IMR-90 (cell line): ENCODE results near the gene TCFL5.

Experiments used
- BHLHE40 ChIP-seq: fragments of 150-350 bp; IDR thresholded peaks from 2 replicates; pipeline ENCODE4 v1.6.1; 2016; ENCODE audit warnings: mild to moderate bottlenecking, low read depth, low read length
- CEBPB ChIP-seq: IDR thresholded peaks from 2 replicates; pipeline ENCODE4 v1.6.1; 2012; ENCODE audit warnings: low read depth, low read length, improper control_type of control experiment
- CTCF ChIP-seq: conservative IDR thresholded peaks from 2 replicates; pipeline ENCODE4 v1.5.1; 2012; ENCODE audit warnings: mild to moderate bottlenecking, low read depth, low read length, improper control_type of control experiment
- ELK1 ChIP-seq: fragments of 150-350 bp; IDR thresholded peaks from 2 replicates; pipeline ENCODE4 v1.6.1; 2016; ENCODE audit warnings: low read depth, mild to moderate bottlenecking, low read length, moderate library complexity, borderline replicate concordance
- MAZ ChIP-seq: IDR thresholded peaks from 2 replicates; pipeline ENCODE4 v1.6.1; 2012; ENCODE audit warnings: low read depth, mild to moderate bottlenecking, low read length, improper control_type of control experiment, moderate library complexity, borderline replicate concordance
- NFE2L2 ChIP-seq: fragments of 150-350 bp; IDR thresholded peaks from 2 replicates; pipeline ENCODE4 v1.6.1; 2016; ENCODE audit warnings: low read depth, mild to moderate bottlenecking, low read length
- POLR2A ChIP-seq: IDR thresholded peaks from 2 replicates; pipeline ENCODE4 v1.6.1; 2012; ENCODE audit warnings: mild to moderate bottlenecking, low read depth, low read length
- RCOR1 ChIP-seq: IDR thresholded peaks from 2 replicates; pipeline ENCODE4 v1.6.1; 2012; ENCODE audit warnings: mild to moderate bottlenecking, low read length, improper control_type of control experiment; ENCODE audit not compliant: insufficient replicate concordance
- RFX5 ChIP-seq: IDR thresholded peaks from 2 replicates; pipeline ENCODE4 v1.8.0; 2012; ENCODE audit warnings: low read depth, mild to moderate bottlenecking, low read length, moderate library complexity
- SMC3 ChIP-seq: fragments of 150-350 bp; IDR thresholded peaks from 2 replicates; pipeline ENCODE4 v1.6.1; 2016; ENCODE audit warnings: low read depth, mild to moderate bottlenecking, antibody characterized with exemption, low read length, moderate library complexity
- USF2 ChIP-seq: fragments of 150-350 bp; IDR thresholded peaks from 2 replicates; pipeline ENCODE4 v1.6.1; 2017; ENCODE audit warnings: mild to moderate bottlenecking, antibody characterized with exemption, low read length, low read depth

GRCh38 chr20:62799036-62799435, 62.6 kb downstream of the TCFL5 start:
- no peak for TF ChIP-seq MAZ
- TF ChIP-seq NFE2L2, result no peak
- no peak for TF ChIP-seq CTCF
- no peak for TF ChIP-seq RFX5
- no peak for TF ChIP-seq POLR2A
- TF ChIP-seq BHLHE40, result no peak
- TF ChIP-seq CEBPB, result no peak
- no peak for TF ChIP-seq SMC3
- no peak for TF ChIP-seq USF2
- no peak for TF ChIP-seq RCOR1
- no peak for TF ChIP-seq ELK1
